ENCODE measurements around the gene ADCY1. TPM values are rescaled to one million over a fixed set of nuclear protein-coding genes. Genes with fewer than 3 reads are reported as not detected.

The ADCY1 gene
- total RNA-seq, 4 donors from 2014 or later, result 2.5 to 9.0 (median 5.6) TPM

- Histone ChIP-seq H3K4me3 (no peak overlapping the region), H3K9me3 (no peaks in the 10 kb centered on the region), H3K36me3 (no peaks in the 10 kb centered on the region), H3K4me1 (no peaks in the 10 kb centered on the region), H3K27ac (no peak overlapping the region), H3K27me3 (no peaks in the 10 kb centered on the region)
- DNase-seq (ENCODE audit: low spot score in 2 of 2), result no peak
- 54 to 68% methylated on average over 2 of the region's 2 CpGs for WGBS, 2 donors
- no peak for TF ChIP-seq EP300 (IDR thresholded peaks at IDR 0.05)
Observed at GRCh38 chr7:45638916-45639315, 64.7 kb downstream of the ADCY1 start.

GRCh38 chr7:45642044-45642443 lies 67.9 kb downstream of the ADCY1 start:
- no peaks in the 10 kb centered on the region for H3K27me3 ChIP-seq
- no peak for TF ChIP-seq CTCF (IDR thresholded peaks at IDR 0.05)
- TF ChIP-seq POLR2A (IDR thresholded peaks at IDR 0.05), result no peak
- TF ChIP-seq EP300 (IDR thresholded peaks at IDR 0.05), result no peak
- 87 to 94% methylated on average over 1 of the region's 1 CpG for WGBS, 2 donors
- no peaks in the 10 kb centered on the region for H3K36me3 ChIP-seq
- no peak overlapping the region for H3K27ac ChIP-seq
- no peak overlapping the region for H3K4me3 ChIP-seq
- peaks cover 0 to 5% (median 0%) of the 10 kb centered on the region in 4 donors for H3K4me1 ChIP-seq
- DNase-seq (ENCODE audit: low spot score in 2 of 2), result no peak
- H3K9me3 ChIP-seq, result no peaks in the 10 kb centered on the region

- no peaks in the 10 kb centered on the region for H3K36me3 ChIP-seq
- no peak for DNase-seq (ENCODE audit: low spot score in 2 of 2)
- H3K9me3 ChIP-seq, result no peaks in the 10 kb centered on the region
- H3K4me3 ChIP-seq, result no peak overlapping the region
- TF ChIP-seq CTCF (IDR thresholded peaks at IDR 0.05), result no peak
- TF ChIP-seq EP300 (IDR thresholded peaks at IDR 0.05), result no peak
- TF ChIP-seq POLR2A (IDR thresholded peaks at IDR 0.05), result no peak
- H3K4me1 ChIP-seq, result peaks cover 0 to 7% (median 0%) of the 10 kb centered on the region in 4 donors
- 91 to 92% methylated on average over 7 of the region's 7 CpGs for WGBS, 2 donors
- no peak overlapping the region for H3K27ac ChIP-seq
- H3K27me3 ChIP-seq, result no peaks in the 10 kb centered on the region
Observed at GRCh38 chr7:45643630-45644029, 69.5 kb downstream of the ADCY1 start.

GRCh38 chr7:45644237-45644636 lies 70.1 kb downstream of the ADCY1 start:
- no peaks in the 10 kb centered on the region for H3K27me3 ChIP-seq
- no peak for DNase-seq (ENCODE audit: low spot score in 2 of 2)
- whole genome bisulfite sequencing, 2 donors, result 68 to 87% methylated on average over 4 of the region's 4 CpGs
- no peak overlapping the region for H3K27ac ChIP-seq
- H3K4me3 ChIP-seq, result no peak overlapping the region
- H3K4me1 ChIP-seq, result peaks cover 0 to 7% (median 0%) of the 10 kb centered on the region in 4 donors
- no peaks in the 10 kb centered on the region for H3K36me3 ChIP-seq
- TF ChIP-seq CTCF (IDR thresholded peaks at IDR 0.05), result no peak
- TF ChIP-seq POLR2A (IDR thresholded peaks at IDR 0.05), result no peak
- no peak for TF ChIP-seq EP300 (IDR thresholded peaks at IDR 0.05)
- no peaks in the 10 kb centered on the region for H3K9me3 ChIP-seq

GRCh38 chr7:45645141-45645969 lies 71.2 kb downstream of the ADCY1 start:
- Histone ChIP-seq H3K9me3 (no peaks in the 10 kb centered on the region), H3K27ac (no peak overlapping the region), H3K4me1 (peaks cover 0 to 7% (median 0%) of the 10 kb centered on the region in 4 donors), H3K4me3 (no peak overlapping the region), H3K27me3 (no peaks in the 10 kb centered on the region), H3K36me3 (no peaks in the 10 kb centered on the region)
- 86 to 87% methylated on average over 5 to 8 of the region's 8 CpGs for WGBS, 2 donors
- no peak for DNase-seq (ENCODE audit: low spot score in 2 of 2)
- TF ChIP-seq POLR2A (IDR thresholded peaks at IDR 0.05), result no peak
- no peak for TF ChIP-seq EP300 (IDR thresholded peaks at IDR 0.05)
- TF ChIP-seq CTCF (IDR thresholded peaks at IDR 0.05), result no peak
